HG03135 (cell line): ENCODE results near the gene GADD45B.
A peak's percentile ranks its signal among the peaks of the same experiment; 100 is the strongest.

Experiments
- ATAC-seq: cut with Tn5 transposase; IDR thresholded peaks from one replicate; pipeline ENCODE4 v1.9.1; 2021; ENCODE audit warnings: mild to moderate bottlenecking, moderate library complexity; ENCODE audit not compliant: unreplicated experiment

GADD45B gene

GRCh38 chr19:2475702-2476450 lies at the start of gene GADD45B:
TSS of gene GADD45B (plus strand) at chr19:2476127. CDS start at chr19:2476359, 232 bp downstream.
- ATAC-seq, result peak; percentile 51

- ATAC-seq, result peak; percentile 6
These were observed 49.1 kb upstream of the GADD45B start for GRCh38 chr19:2426611-2427428.

- peak; percentile 74 for ATAC-seq
These were observed 48.3 kb upstream of the GADD45B start, which contains the start of gene TIMM13 for GRCh38 chr19:2427429-2428320. TSS of gene TIMM13 (minus strand) at chr19:2427586. CDS start at chr19:2427533, 53 bp downstream.

- no peak for ATAC-seq
These were observed 47.6 kb upstream of the GADD45B start for GRCh38 chr19:2428321-2428690.

- ATAC-seq, result no peak
These were observed 46.9 kb upstream of the GADD45B start for GRCh38 chr19:2428756-2429711.

- ATAC-seq, result no peak
These were observed 45.9 kb upstream of the GADD45B start for GRCh38 chr19:2429917-2430535.

- ATAC-seq, result no peak
These were observed 44.4 kb upstream of the GADD45B start for GRCh38 chr19:2431318-2432055.

GRCh38 chr19:2432131-2432848 lies 43.6 kb upstream of the GADD45B start:
- ATAC-seq, result no peak

- no peak for ATAC-seq
These were observed 42.1 kb upstream of the GADD45B start for GRCh38 chr19:2433854-2434253.

GRCh38 chr19:2434267-2434666 lies 41.7 kb upstream of the GADD45B start:
- ATAC-seq, result no peak

GRCh38 chr19:2434721-2435265 lies 41.1 kb upstream of the GADD45B start:
- no peak for ATAC-seq

- ATAC-seq, result no peak
These were observed 39.5 kb upstream of the GADD45B start for GRCh38 chr19:2436384-2436783.

- ATAC-seq, result no peak
These were observed 39.0 kb upstream of the GADD45B start for GRCh38 chr19:2436926-2437325.

- ATAC-seq, result no peak
These were observed 37.7 kb upstream of the GADD45B start for GRCh38 chr19:2438178-2438577.

- no peak for ATAC-seq
These were observed 35.4 kb upstream of the GADD45B start for GRCh38 chr19:2440515-2440914.

- no peak for ATAC-seq
These were observed 34.7 kb upstream of the GADD45B start for GRCh38 chr19:2441096-2441752.

- ATAC-seq, result no peak
These were observed 32.7 kb upstream of the GADD45B start for GRCh38 chr19:2443116-2443784.
